Keratinocyte (primary cell): ENCODE data around the gene KANTR. TPM values are rescaled to one million over a fixed set of nuclear protein-coding genes. Genes with fewer than 3 reads are reported as not detected.

Experiments
- DNase-seq: peaks from one replicate; pipeline ENCODE4 v3.0.0-alpha.2; 2011; ENCODE audit warnings: low read depth, missing footprints, low spot score
- FAIRE-seq: peaks from 2 replicates; lab custom pipeline; 2011; peaks lifted over from hg19 to GRCh38; lab: Jason Lieb, UNC
- H2AFZ ChIP-seq: 2 replicates; pipeline ENCODE4 v1.6.0; 2012; ENCODE audit warnings: low read length, control low read depth, inconsistent platforms; ENCODE audit not compliant: control insufficient read depth
- H3K27ac ChIP-seq: 2 replicates; pipeline ENCODE4 v1.5.1; 2011; ENCODE audit warnings: low read length; ENCODE audit not compliant: control insufficient read depth, insufficient read depth
- H3K27me3 ChIP-seq: 3 replicates; pipeline ENCODE4 v1.6.0; 2011; ENCODE audit warnings: low read length; ENCODE audit not compliant: control insufficient read depth, insufficient read depth; ENCODE audit errors: extremely low read depth
- H3K36me3 ChIP-seq, 2 experiments: 2 replicates in 1 of 2; 3 replicates in 1 of 2; pipeline ENCODE4 v1.5.1; 2011; ENCODE audit warnings: low read length in 2 of 2, mild to moderate bottlenecking in 1 of 2; ENCODE audit not compliant: control insufficient read depth in 2 of 2, insufficient read depth in 2 of 2; ENCODE audit errors: extremely low read depth in 1 of 2
- H3K4me1 ChIP-seq: 3 replicates; pipeline ENCODE4 v1.5.1; 2011; ENCODE audit warnings: low read length; ENCODE audit not compliant: control insufficient read depth, insufficient read depth; ENCODE audit errors: extremely low read depth
- H3K4me2 ChIP-seq: 3 replicates; pipeline ENCODE4 v1.6.0; 2011; ENCODE audit warnings: low read depth, low read length; ENCODE audit not compliant: control insufficient read depth, insufficient read depth; ENCODE audit errors: extremely low read depth
- H3K4me3 ChIP-seq, 3 experiments: fragments of 200-600 bp in 1 of 3; sonication (generic) in 1 of 3; 2 replicates in 2 of 3; 3 replicates in 1 of 3; pipeline ENCODE4 v1.5.1; 2011 to 2016; ENCODE audit warnings: low read length in 3 of 3, mild to moderate bottlenecking in 3 of 3, control low read depth in 2 of 3, inconsistent platforms in 1 of 3, low read depth in 1 of 3, mixed read lengths in 1 of 3, mixed run types in 1 of 3, moderate library complexity in 1 of 3; ENCODE audit not compliant: control insufficient read depth in 2 of 3, insufficient read depth in 2 of 3; ENCODE audit errors: extremely low read depth in 1 of 3
- H3K79me2 ChIP-seq: 2 replicates; pipeline ENCODE4 v1.6.0; 2012; ENCODE audit warnings: low read length; ENCODE audit not compliant: control insufficient read depth, insufficient read depth
- H3K9ac ChIP-seq: 3 replicates; pipeline ENCODE4 v1.6.0; 2011; ENCODE audit warnings: low read length; ENCODE audit not compliant: control insufficient read depth, insufficient read depth; ENCODE audit errors: extremely low read depth
- H3K9me1 ChIP-seq: 3 replicates; pipeline ENCODE4 v1.6.0; 2011; ENCODE audit warnings: low read length; ENCODE audit not compliant: control insufficient read depth, insufficient read depth; ENCODE audit errors: extremely low read depth
- H3K9me3 ChIP-seq: 2 replicates; pipeline ENCODE4 v1.5.1; 2012; ENCODE audit warnings: low read depth, low read length; ENCODE audit not compliant: control insufficient read depth
- H4K20me1 ChIP-seq: 3 replicates; pipeline ENCODE4 v1.6.0; 2011; ENCODE audit warnings: low read length; ENCODE audit not compliant: control insufficient read depth, insufficient read depth; ENCODE audit errors: extremely low read depth
- EZH2 ChIP-seq: IDR thresholded peaks from one replicate; pipeline ENCODE4 v1.6.1; 2012; ENCODE audit warnings: inconsistent platforms, mild to moderate bottlenecking, low read length, moderate library complexity
- dilution Hi-C: fragments of 300-500 bp; cut with MboI; formaldehyde crosslinking; loops from one replicate; pipeline ENCODE4 v1.7.0; 2020; ENCODE audit warnings: low sequenced_read_pairs; ENCODE audit not compliant: extremely low pct_ligation_motif_present
- polyA plus RNA-seq, 5 experiments: library from polyadenylated mRNA; depleted of rRNA in 3 of 5; stranded (reverse) in 3 of 5; stranded (forward) in 1 of 5; unstranded in 1 of 5; fragments of >200 nt; gene quantifications; 1 replicate in 1 of 5; 2 replicates in 3 of 5; 3 replicates in 1 of 5; pipeline versions ENCODE4 v1.2.1 to v1.2.3, GENCODE V29; 2011 to 2012; ENCODE audit warnings: missing spikeins in 2 of 5, low read depth in 1 of 5, low replicate concordance in 1 of 5
- TF ChIP-seq, protein P1 (sequence below), 3 experiments: IDR thresholded peaks in 1 of 3; conservative IDR thresholded peaks in 1 of 3; optimal IDR thresholded peaks in 1 of 3; 2 replicates in 2 of 3; 3 replicates in 1 of 3; pipeline versions ENCODE3 to v1.5.1; 2011; ENCODE audit warnings: low read length in 3 of 3, mild to moderate bottlenecking in 3 of 3, moderate library complexity in 2 of 3, control low read depth in 1 of 3, inconsistent platforms in 1 of 3; ENCODE audit not compliant: insufficient read depth in 2 of 3; ENCODE audit errors: extremely low read depth in 1 of 3

Gene KANTR
- polyA plus RNA-seq, 1 donor (not counting 4 experiments of a cell fraction or from before 2014, with no cell fraction given), result 3.8 TPM

DNA sequence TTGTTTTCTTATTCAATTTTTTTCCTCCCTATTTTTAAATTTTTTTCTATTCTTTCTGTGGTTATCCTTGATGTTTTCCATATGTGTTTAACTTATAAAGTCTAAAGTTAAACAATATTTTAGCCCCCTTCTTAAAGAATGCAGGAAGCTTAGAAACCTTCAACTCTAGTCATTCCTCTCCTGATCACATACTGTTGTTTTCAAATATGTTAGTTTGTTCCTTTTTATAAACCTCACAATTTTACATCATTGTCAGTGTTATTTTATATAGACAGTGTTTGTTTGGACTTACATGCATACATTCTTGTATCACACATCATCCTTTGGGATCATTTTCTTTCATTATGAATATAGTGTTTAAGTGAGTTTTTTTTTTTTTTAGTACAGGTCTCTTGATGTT is 31.6 kb downstream of the KANTR start:
- DNase-seq (no peak), FAIRE-seq (no peak)
- Histone ChIP-seq H2AFZ (no peak overlapping the region), H3K27me3 (no peaks in the 10 kb centered on the region), H3K4me2 (no peak overlapping the region), H3K79me2 (no peaks in the 10 kb centered on the region), H4K20me1 (no peaks in the 10 kb centered on the region), H3K9ac (no peak overlapping the region), H3K9me1 (no peaks in the 10 kb centered on the region), H3K4me1 (no peaks in the 10 kb centered on the region), H3K4me3 (no peak overlapping the region), H3K9me3 (no peaks in the 10 kb centered on the region), H3K27ac (no peak overlapping the region), H3K36me3 (no peaks in the 10 kb centered on the region)
- TF ChIP-seq EZH2, result no peak
- TF ChIP-seq, protein P1, sequence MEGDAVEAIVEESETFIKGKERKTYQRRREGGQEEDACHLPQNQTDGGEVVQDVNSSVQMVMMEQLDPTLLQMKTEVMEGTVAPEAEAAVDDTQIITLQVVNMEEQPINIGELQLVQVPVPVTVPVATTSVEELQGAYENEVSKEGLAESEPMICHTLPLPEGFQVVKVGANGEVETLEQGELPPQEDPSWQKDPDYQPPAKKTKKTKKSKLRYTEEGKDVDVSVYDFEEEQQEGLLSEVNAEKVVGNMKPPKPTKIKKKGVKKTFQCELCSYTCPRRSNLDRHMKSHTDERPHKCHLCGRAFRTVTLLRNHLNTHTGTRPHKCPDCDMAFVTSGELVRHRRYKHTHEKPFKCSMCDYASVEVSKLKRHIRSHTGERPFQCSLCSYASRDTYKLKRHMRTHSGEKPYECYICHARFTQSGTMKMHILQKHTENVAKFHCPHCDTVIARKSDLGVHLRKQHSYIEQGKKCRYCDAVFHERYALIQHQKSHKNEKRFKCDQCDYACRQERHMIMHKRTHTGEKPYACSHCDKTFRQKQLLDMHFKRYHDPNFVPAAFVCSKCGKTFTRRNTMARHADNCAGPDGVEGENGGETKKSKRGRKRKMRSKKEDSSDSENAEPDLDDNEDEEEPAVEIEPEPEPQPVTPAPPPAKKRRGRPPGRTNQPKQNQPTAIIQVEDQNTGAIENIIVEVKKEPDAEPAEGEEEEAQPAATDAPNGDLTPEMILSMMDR (optimal IDR thresholded peaks at IDR 0.05 in 1 of 3, IDR thresholded peaks at IDR 0.05 in 1 of 3, conservative IDR thresholded peaks at IDR 0.05 in 1 of 3; ENCODE audit: extremely low read depth in 1 of 3, insufficient read depth in 2 of 3, low read length in 3 of 3), result no peak
- dilution Hi-C loops, result no loop called here

DNA sequence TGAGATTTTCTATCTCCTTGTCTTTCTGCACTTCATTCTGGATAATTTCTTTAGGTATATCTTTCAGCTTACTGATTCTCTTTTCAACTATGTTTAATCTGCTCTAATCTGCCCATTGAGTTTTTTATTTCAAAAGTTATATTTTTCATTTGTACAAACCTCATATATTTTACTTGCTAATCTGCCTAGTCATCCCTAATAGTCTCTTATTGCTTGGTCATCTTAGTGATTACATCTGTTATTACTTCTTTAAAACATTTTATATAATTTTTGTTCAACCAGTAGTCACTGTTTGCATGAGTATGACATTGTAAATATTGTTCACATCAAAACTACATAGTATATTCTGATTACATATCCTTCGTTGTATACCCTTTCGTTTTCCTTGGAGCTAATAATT is 32.4 kb downstream of the KANTR start:
- no peak overlapping the region for H3K9ac ChIP-seq
- no peak overlapping the region for H3K4me2 ChIP-seq
- H3K27me3 ChIP-seq, result no peaks in the 10 kb centered on the region
- H4K20me1 ChIP-seq, result no peaks in the 10 kb centered on the region
- TF ChIP-seq, protein P1 (optimal IDR thresholded peaks at IDR 0.05 in 1 of 3, IDR thresholded peaks at IDR 0.05 in 1 of 3, conservative IDR thresholded peaks at IDR 0.05 in 1 of 3; ENCODE audit: extremely low read depth in 1 of 3, insufficient read depth in 2 of 3, low read length in 3 of 3), result no peak
- no peak for TF ChIP-seq EZH2
- H3K27ac ChIP-seq, result no peak overlapping the region
- DNase-seq, result no peak
- no peak for FAIRE-seq
- no peaks in the 10 kb centered on the region for H3K9me1 ChIP-seq
- dilution Hi-C loops, result no loop called here
- no peaks in the 10 kb centered on the region for H3K4me1 ChIP-seq
- no peaks in the 10 kb centered on the region for H3K9me3 ChIP-seq
- no peak overlapping the region for H2AFZ ChIP-seq
- H3K79me2 ChIP-seq, result no peaks in the 10 kb centered on the region
- no peak overlapping the region for H3K4me3 ChIP-seq
- H3K36me3 ChIP-seq, result no peaks in the 10 kb centered on the region
